Gastrocnemius medialis (tissue), 4 donors: ENCODE data around the gene ARSG. TPM values are rescaled to one million over a fixed set of nuclear protein-coding genes. Genes with fewer than 3 reads are reported as not detected.

Experiments
- ATAC-seq, 2 donors: fragments of 150-250 bp; one replicate each; pipeline ENCODE4 v1.9.1; 2016
- DNase-seq, 2 donors: peaks; one replicate each; pipeline ENCODE4 v3.0.0-alpha.2; 2019
- H3K27ac ChIP-seq, 4 donors: fragments of 200-600 bp; sonication (generic); 1 replicate in 1 of 4; 2 replicates in 3 of 4; pipeline ENCODE4 v1.5.1; 2016 to 2018; ENCODE audit warnings: mild to moderate bottlenecking in 2 of 4, moderate library complexity in 1 of 4
- H3K27me3 ChIP-seq, 3 donors: fragments of 200-600 bp; sonication (generic) in 2 of 3; 1 replicate in 1 of 3; 2 replicates in 2 of 3; pipeline versions ENCODE4 v1.5.1 to v1.6.0; 2016 to 2019; ENCODE audit warnings: mild to moderate bottlenecking in 1 of 3, moderate library complexity in 1 of 3
- H3K36me3 ChIP-seq, 2 donors: fragments of 200-600 bp; sonication (generic) in 1 of 2; one replicate each; pipeline ENCODE4 v1.5.1; 2017 to 2018
- H3K4me1 ChIP-seq, 2 donors: fragments of 200-600 bp; sonication (generic) in 1 of 2; one replicate each; pipeline ENCODE4 v1.5.1; 2016 to 2017; ENCODE audit warnings: mild to moderate bottlenecking in 2 of 2
- H3K4me3 ChIP-seq, 4 donors: fragments of 200-600 bp; sonication (generic) in 3 of 4; 1 replicate in 1 of 4; 2 replicates in 3 of 4; pipeline ENCODE4 v1.5.1; 2016 to 2019; ENCODE audit warnings: mild to moderate bottlenecking in 2 of 4
- H3K9me3 ChIP-seq, 3 donors: fragments of 200-600 bp; sonication (generic) in 2 of 3; 1 replicate in 1 of 3; 2 replicates in 2 of 3; pipeline ENCODE4 v1.5.1; 2016 to 2019
- CTCF ChIP-seq, 5 experiments: fragments of 450-650 bp in 3 of 5; fragments of 200-600 bp in 2 of 5; sonication (generic) in 2 of 5; IDR thresholded peaks in 4 of 5; conservative IDR thresholded peaks in 1 of 5; 1 replicate in 4 of 5; 2 replicates in 1 of 5; pipeline ENCODE4 v1.5.1; 2016 to 2019; ENCODE audit warnings: antibody characterized with exemption in 5 of 5, mild to moderate bottlenecking in 3 of 5, moderate library complexity in 3 of 5
- POLR2A ChIP-seq, 2 donors: fragments of 450-650 bp; IDR thresholded peaks; one replicate each; pipeline ENCODE4 v1.6.1; 2017; ENCODE audit warnings: antibody characterized with exemption in 2 of 2, mild to moderate bottlenecking in 2 of 2, moderate library complexity in 2 of 2
- in situ Hi-C, 4 donors: fragments of 200-750 bp; cut with MboI; loops; one replicate each; pipeline versions ENCODE4 v1.15.0 to v1.8.0; 2017; ENCODE audit warnings: low sequenced_read_pairs in 4 of 4
- intact Hi-C: fragments of 100-400 bp; cut with DNase I; formaldehyde crosslinking; loops from one replicate; pipeline ENCODE4 v1.15.1; 2023; ENCODE audit warnings: low total_unique reads
- total RNA-seq, 4 donors: library from RNA; depleted of rRNA; stranded (reverse); fragments of >200 nt; gene quantifications; one replicate each; pipeline versions ENCODE4 v1.1.0 to v1.2.3, GENCODE V29; 2016

ARSG gene
- total RNA-seq, 4 donors from 2014 or later: 3.3 to 6.1 (median 5.4) TPM

- no peak for TF ChIP-seq POLR2A (IDR thresholded peaks at IDR 0.05)
- TF ChIP-seq CTCF (IDR thresholded peaks at IDR 0.05 in 4 of 5, conservative IDR thresholded peaks at IDR 0.05 in 1 of 5): no peak
- DNase-seq (no peak), ATAC-seq (no peak)
- Histone ChIP-seq H3K36me3 (peaks cover 0 to 46% of the 10 kb centered on the region in 2 donors), H3K4me3 (no peak overlapping the region), H3K27ac (no peak overlapping the region), H3K27me3 (no peaks in the 10 kb centered on the region), H3K9me3 (no peaks in the 10 kb centered on the region), H3K4me1 (no peaks in the 10 kb centered on the region)
- in situ Hi-C loops (no loop called here), intact Hi-C loops (no loop called here)
These were observed 126.0 kb downstream of the ARSG start for GRCh38 chr17:68417317-68417716.

GRCh38 chr17:68418876-68419275 is 127.6 kb downstream of the ARSG start:
- TF ChIP-seq CTCF (IDR thresholded peaks at IDR 0.05 in 4 of 5, conservative IDR thresholded peaks at IDR 0.05 in 1 of 5) (no peak), POLR2A (IDR thresholded peaks at IDR 0.05) (no peak)
- intact Hi-C loops: no loop called here
- H3K36me3 ChIP-seq: peaks cover 0 to 62% of the 10 kb centered on the region in 2 donors

GRCh38 chr17:68420065-68420464 is 128.8 kb downstream of the ARSG start:
- in situ Hi-C loops (no loop called here), intact Hi-C loops (no loop called here)
- H3K27me3 ChIP-seq: no peaks in the 10 kb centered on the region

More at GRCh38 chr17:68418876-68419275, 127.6 kb downstream of the ARSG start:
- Histone ChIP-seq H3K4me1 (no peaks in the 10 kb centered on the region), H3K4me3 (no peak overlapping the region), H3K27me3 (no peaks in the 10 kb centered on the region), H3K9me3 (no peaks in the 10 kb centered on the region), H3K27ac (no peak overlapping the region)
- no peak for DNase-seq
- in situ Hi-C loops: no loop called here
- no peak for ATAC-seq

GRCh38 chr17:68421486-68421885 is 130.2 kb downstream of the ARSG start:
- Histone ChIP-seq H3K4me3 (no peak overlapping the region), H3K4me1 (no peaks in the 10 kb centered on the region), H3K27ac (no peak overlapping the region), H3K9me3 (no peaks in the 10 kb centered on the region), H3K27me3 (no peaks in the 10 kb centered on the region), H3K36me3 (peaks cover 0 to 88% of the 10 kb centered on the region in 2 donors)
- TF ChIP-seq CTCF (IDR thresholded peaks at IDR 0.05 in 4 of 5, conservative IDR thresholded peaks at IDR 0.05 in 1 of 5): no peak
- TF ChIP-seq POLR2A (IDR thresholded peaks at IDR 0.05): no peak
- DNase-seq (no peak), ATAC-seq (no peak)
- intact Hi-C loops (no loop called here), in situ Hi-C loops (no loop called here)

More at GRCh38 chr17:68420065-68420464, 128.8 kb downstream of the ARSG start:
- no peak overlapping the region for H3K27ac ChIP-seq
- no peaks in the 10 kb centered on the region for H3K4me1 ChIP-seq
- H3K4me3 ChIP-seq: no peak overlapping the region
- no peaks in the 10 kb centered on the region for H3K9me3 ChIP-seq
- ATAC-seq (no peak), DNase-seq (no peak)
- H3K36me3 ChIP-seq: peaks cover 0 to 73% of the 10 kb centered on the region in 2 donors
- TF ChIP-seq CTCF (IDR thresholded peaks at IDR 0.05 in 4 of 5, conservative IDR thresholded peaks at IDR 0.05 in 1 of 5) (no peak), POLR2A (IDR thresholded peaks at IDR 0.05) (no peak)

GRCh38 chr17:68422821-68423220 is 131.5 kb downstream of the ARSG start:
- H3K4me1 ChIP-seq: no peaks in the 10 kb centered on the region
- ATAC-seq (no peak), DNase-seq (no peak)
- TF ChIP-seq CTCF (IDR thresholded peaks at IDR 0.05 in 4 of 5, conservative IDR thresholded peaks at IDR 0.05 in 1 of 5) (no peak), POLR2A (IDR thresholded peaks at IDR 0.05) (no peak)
- intact Hi-C loops: no loop called here
- peaks cover 0 to 100% of the 10 kb centered on the region in 2 donors for H3K36me3 ChIP-seq
- H3K9me3 ChIP-seq: no peaks in the 10 kb centered on the region
- no peaks in the 10 kb centered on the region for H3K27me3 ChIP-seq
- H3K4me3 ChIP-seq: no peak overlapping the region
- H3K27ac ChIP-seq: no peak overlapping the region
- in situ Hi-C loops: no loop called here
